GM23248 (cell line): ENCODE results near the gene EFCAB13.

ENCODE experiments used
- EZH2 ChIP-seq: fragments of 200-600 bp; sonication (generic); IDR thresholded peaks from 2 replicates; pipeline ENCODE4 v1.6.1; 2018; ENCODE audit warnings: antibody characterized with exemption, mild to moderate bottlenecking; ENCODE audit not compliant: insufficient read depth, poor library complexity, severe bottlenecking
- EZH2phosphoT487 ChIP-seq: fragments of 200-600 bp; sonication (generic); IDR thresholded peaks from 2 replicates; pipeline ENCODE4 v1.6.1; 2018; ENCODE audit warnings: antibody characterized with exemption, moderate library complexity, mild to moderate bottlenecking, low read depth; ENCODE audit not compliant: insufficient read depth

DNA sequence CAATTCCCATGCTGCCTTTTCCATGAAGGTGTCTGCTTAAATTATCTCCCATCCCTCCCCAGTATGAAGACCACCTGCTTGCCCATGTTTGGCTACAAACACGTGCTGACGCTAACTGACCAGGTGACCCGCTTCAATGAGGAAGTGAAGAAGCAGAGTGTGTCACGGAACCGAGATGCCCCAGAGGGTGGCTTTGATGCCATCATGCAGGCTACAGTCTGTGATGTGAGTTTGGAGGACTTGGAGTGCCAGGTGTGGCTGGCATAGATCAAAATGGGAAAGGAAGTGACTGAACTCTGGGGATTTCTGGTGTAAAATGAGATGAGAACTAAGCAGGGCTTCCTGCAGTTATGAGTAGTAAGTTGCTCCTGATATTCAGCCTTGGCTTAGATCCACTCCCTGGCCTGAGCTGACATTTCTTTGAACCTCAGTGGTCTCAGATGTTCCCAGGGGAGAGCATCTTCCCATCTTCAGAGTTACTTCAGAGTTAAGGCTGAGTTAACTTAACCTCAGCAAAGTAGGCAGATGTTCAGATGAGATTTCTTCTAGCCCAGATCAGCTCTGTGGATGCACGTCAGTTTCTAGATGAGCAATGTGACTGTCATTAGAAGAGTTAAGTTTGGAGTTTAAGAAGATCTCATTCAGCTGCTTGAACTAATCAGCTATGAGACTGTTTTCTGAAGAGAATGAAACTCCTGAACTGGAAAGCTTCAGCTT is 37.4 kb upstream of the EFCAB13 start:
- TF ChIP-seq EZH2phosphoT487, result no peak
- no peak for TF ChIP-seq EZH2
